Measurements from ENCODE around the gene BRINP1.

DNA sequence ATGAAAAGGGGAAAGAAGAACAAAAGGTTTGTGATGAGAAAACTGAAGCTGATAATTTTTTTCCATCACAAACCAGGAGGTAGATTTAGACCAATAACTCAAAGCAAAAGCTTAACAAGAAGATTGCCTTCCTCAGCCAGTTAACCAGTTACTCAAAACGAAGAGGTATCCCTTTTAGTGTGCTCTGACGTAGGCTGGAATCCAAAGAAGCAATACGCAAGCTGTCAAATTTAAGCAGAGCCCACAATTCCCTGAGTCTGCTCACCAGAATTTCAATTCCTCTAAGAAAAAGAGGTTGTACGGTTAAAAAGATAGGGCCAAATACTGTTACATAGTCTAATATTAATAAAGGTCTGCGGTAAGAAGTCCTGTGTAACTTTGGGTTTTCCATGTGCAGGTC, 61.8 kb downstream of the BRINP1 start:
- TF ChIP-seq, protein P1, sequence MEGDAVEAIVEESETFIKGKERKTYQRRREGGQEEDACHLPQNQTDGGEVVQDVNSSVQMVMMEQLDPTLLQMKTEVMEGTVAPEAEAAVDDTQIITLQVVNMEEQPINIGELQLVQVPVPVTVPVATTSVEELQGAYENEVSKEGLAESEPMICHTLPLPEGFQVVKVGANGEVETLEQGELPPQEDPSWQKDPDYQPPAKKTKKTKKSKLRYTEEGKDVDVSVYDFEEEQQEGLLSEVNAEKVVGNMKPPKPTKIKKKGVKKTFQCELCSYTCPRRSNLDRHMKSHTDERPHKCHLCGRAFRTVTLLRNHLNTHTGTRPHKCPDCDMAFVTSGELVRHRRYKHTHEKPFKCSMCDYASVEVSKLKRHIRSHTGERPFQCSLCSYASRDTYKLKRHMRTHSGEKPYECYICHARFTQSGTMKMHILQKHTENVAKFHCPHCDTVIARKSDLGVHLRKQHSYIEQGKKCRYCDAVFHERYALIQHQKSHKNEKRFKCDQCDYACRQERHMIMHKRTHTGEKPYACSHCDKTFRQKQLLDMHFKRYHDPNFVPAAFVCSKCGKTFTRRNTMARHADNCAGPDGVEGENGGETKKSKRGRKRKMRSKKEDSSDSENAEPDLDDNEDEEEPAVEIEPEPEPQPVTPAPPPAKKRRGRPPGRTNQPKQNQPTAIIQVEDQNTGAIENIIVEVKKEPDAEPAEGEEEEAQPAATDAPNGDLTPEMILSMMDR (IDR thresholded peaks at IDR 0.05) = no peak
- no peak for TF ChIP-seq POLR2A (IDR thresholded peaks at IDR 0.05)
- TF ChIP-seq POLR2AphosphoS5 (IDR thresholded peaks at IDR 0.05) = no peak
- TF ChIP-seq EP300 (IDR thresholded peaks at IDR 0.05) = no peak

All from upper lobe of left lung (tissue), 4 donors.